Endothelial cell (in vitro differentiated cells): Measurements from ENCODE around the gene NFX1. TPM values are rescaled to one million over a fixed set of nuclear protein-coding genes. Genes with fewer than 3 reads are reported as not detected.

Experiments
- DNase-seq: peaks from one replicate; pipeline ENCODE4 v3.0.0; 2021; ENCODE audit warnings: low spot score
- H3K27ac Mint-ChIP-seq: one replicate; pipeline ENCODE4 v1.8.0; 2021; ENCODE audit warnings: mixed read lengths, inconsistent platforms; ENCODE audit not compliant: unreplicated experiment
- H3K27me3 Mint-ChIP-seq: one replicate; pipeline ENCODE4 v1.8.0; 2021; ENCODE audit warnings: mild to moderate bottlenecking, moderate library complexity, mixed read lengths, inconsistent platforms; ENCODE audit not compliant: unreplicated experiment
- H3K36me3 Mint-ChIP-seq: one replicate; pipeline ENCODE4 v1.8.0; 2021; ENCODE audit warnings: mild to moderate bottlenecking, low read depth, mixed read lengths, inconsistent platforms; ENCODE audit not compliant: unreplicated experiment
- H3K4me1 Mint-ChIP-seq: one replicate; pipeline ENCODE4 v1.8.0; 2021; ENCODE audit warnings: mild to moderate bottlenecking, mixed read lengths, inconsistent platforms; ENCODE audit not compliant: unreplicated experiment
- H3K4me3 Mint-ChIP-seq: one replicate; pipeline ENCODE4 v1.8.0; 2021; ENCODE audit warnings: mild to moderate bottlenecking, mixed read lengths, inconsistent platforms; ENCODE audit not compliant: unreplicated experiment
- H3K9me3 Mint-ChIP-seq: one replicate; pipeline ENCODE4 v1.8.0; 2021; ENCODE audit warnings: mixed read lengths, inconsistent platforms; ENCODE audit not compliant: unreplicated experiment
- CTCF ChIP-seq: fragments of 200-600 bp; sonication (generic); IDR thresholded peaks from one replicate; pipeline ENCODE4 v1.5.0; 2021; ENCODE audit warnings: antibody characterized with exemption; ENCODE audit not compliant: unreplicated experiment
- total RNA-seq: library from RNA; stranded (reverse); fragmentation: NEBNext Ultra II Directional; extraction: Animal tissue kit (Norgen Biotek cat#: 25700); gene quantifications from one replicate; pipeline ENCODE4 v1.2.1, GENCODE V29; 2021; ENCODE audit not compliant: unreplicated experiment

Gene NFX1
- total RNA-seq, 1 donor from 2014 or later, result 33.5 TPM

- Mint-ChIP-seq H3K9me3 (no peaks in the 10 kb centered on the region), H3K36me3 (peaks cover 37% of the 10 kb centered on the region), H3K4me1 (peaks cover 2% of the 10 kb centered on the region), H3K4me3 (no peak overlapping the region), H3K27me3 (no peaks in the 10 kb centered on the region), H3K27ac (no peak overlapping the region)
- TF ChIP-seq CTCF, result no peak
- DNase-seq, result no peak
Observed at GRCh38 chr9:33257276-33257675, 33.0 kb upstream of the NFX1 start.

DNA sequence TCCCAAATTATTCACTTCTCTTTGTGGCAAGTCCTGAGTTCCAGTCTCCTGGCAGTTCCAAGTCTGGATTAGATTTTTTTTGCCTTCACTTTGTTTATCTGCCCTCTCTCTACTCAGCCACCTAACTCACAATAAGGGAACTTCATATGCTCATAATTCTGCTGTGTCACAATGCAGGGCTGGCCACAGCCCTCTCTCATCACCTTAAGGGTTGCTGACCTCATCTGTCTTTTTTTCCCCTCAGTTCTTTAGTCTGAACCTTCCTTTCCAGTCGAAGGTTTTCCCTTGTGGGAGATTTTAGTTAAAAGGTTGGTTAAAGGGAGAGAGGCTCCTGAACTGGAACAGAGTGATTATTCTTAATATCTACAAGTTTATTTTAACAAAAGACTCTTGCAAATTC, 29.9 kb upstream of the NFX1 start:
- H3K4me1 Mint-ChIP-seq, result peaks cover 20% of the 10 kb centered on the region
- TF ChIP-seq CTCF, result no peak
- peaks cover 9% of the 10 kb centered on the region for H3K27me3 Mint-ChIP-seq
- DNase-seq, result no peak
- no peak overlapping the region for H3K4me3 Mint-ChIP-seq
- H3K9me3 Mint-ChIP-seq, result no peaks in the 10 kb centered on the region
- no peak overlapping the region for H3K27ac Mint-ChIP-seq
- peaks cover 33% of the 10 kb centered on the region for H3K36me3 Mint-ChIP-seq

- H3K4me3 Mint-ChIP-seq, result peak overlapping the region; percentile 99
Observed at GRCh38 chr9:33263131-33264002, 26.9 kb upstream of the NFX1 start.

GRCh38 chr9:33264003-33264472, 26.3 kb upstream of the NFX1 start:
- TF ChIP-seq CTCF, result no peak
- DNase-seq, result no peak
- Mint-ChIP-seq H3K27me3 (peaks cover 14% of the 10 kb centered on the region), H3K27ac (peak overlapping the region; percentile 94), H3K4me3 (peak overlapping the region; percentile 99), H3K9me3 (no peaks in the 10 kb centered on the region), H3K36me3 (peaks cover 47% of the 10 kb centered on the region), H3K4me1 (peaks cover 34% of the 10 kb centered on the region)

More at GRCh38 chr9:33263131-33264002, 26.9 kb upstream of the NFX1 start:
- Mint-ChIP-seq H3K4me1 (peaks cover 34% of the 10 kb centered on the region), H3K27me3 (peaks cover 14% of the 10 kb centered on the region), H3K27ac (peak overlapping the region; percentile 94), H3K9me3 (no peaks in the 10 kb centered on the region), H3K36me3 (peaks cover 44% of the 10 kb centered on the region)
- TF ChIP-seq CTCF, result no peak
- no peak for DNase-seq
